Activated CD8-positive, alpha-beta T cell treated with anti-CD3 and anti-CD28 coated beads for 36 hours (primary cell): ENCODE results near the gene PAMR1. TPM values are rescaled to one million over a fixed set of nuclear protein-coding genes. Genes with fewer than 3 reads are reported as not detected.

Experiments used
- ATAC-seq: fragments of 200-7000 bp; cut with Tn5 transposase; one replicate; pipeline ENCODE4 v1.10.0; 2021; ENCODE audit warnings: mild to moderate bottlenecking, moderate library complexity
- CTCF ChIA-PET: fragments of 350-600 bp; sonication (Branson Sonifier 250); formaldehyde crosslinking; loops from one replicate; lab custom pipeline; 2021; ENCODE audit warnings: antibody characterized with exemption; lab: Charles Lee
- POLR2A ChIA-PET: fragments of 350-600 bp; sonication (Branson Sonifier 250); formaldehyde crosslinking; loops from one replicate; lab custom pipeline; 2021; ENCODE audit warnings: antibody characterized with exemption; lab: Charles Lee
- DNase-seq: peaks from one replicate; pipeline ENCODE4 v3.0.0-alpha.2; 2020
- H3K27ac Mint-ChIP-seq: one replicate; pipeline ENCODE4 v1.8.0; 2021; ENCODE audit warnings: mild to moderate bottlenecking, mixed read lengths
- H3K27me3 Mint-ChIP-seq: one replicate; pipeline ENCODE4 v1.8.0; 2021; ENCODE audit warnings: mixed read lengths
- H3K36me3 Mint-ChIP-seq: one replicate; pipeline ENCODE4 v1.8.0; 2021; ENCODE audit warnings: low read depth, mixed read lengths
- H3K4me1 Mint-ChIP-seq: one replicate; pipeline ENCODE4 v1.8.0; 2021; ENCODE audit warnings: low read depth, mixed read lengths
- H3K4me3 Mint-ChIP-seq: one replicate; pipeline ENCODE4 v1.8.0; 2021; ENCODE audit warnings: mild to moderate bottlenecking, moderate library complexity, mixed read lengths
- H3K9me3 Mint-ChIP-seq: one replicate; pipeline ENCODE4 v1.8.0; 2021; ENCODE audit warnings: mixed read lengths
- intact Hi-C: fragments of 100-400 bp; cut with micrococcal nuclease; formaldehyde crosslinking; loops from one replicate; pipeline ENCODE4 v1.10.0; 2022
- total RNA-seq, 2 experiments: library from RNA; stranded (reverse); gene quantifications; one replicate each; pipeline ENCODE4 v1.2.3, GENCODE V29; 2021
- TF ChIP-seq, protein P1 (sequence below): fragments of 200-600 bp; IDR thresholded peaks from one replicate; pipeline ENCODE4 v1.8.0; 2022; ENCODE audit warnings: antibody characterized with exemption, mild to moderate bottlenecking

Gene PAMR1, protein sequence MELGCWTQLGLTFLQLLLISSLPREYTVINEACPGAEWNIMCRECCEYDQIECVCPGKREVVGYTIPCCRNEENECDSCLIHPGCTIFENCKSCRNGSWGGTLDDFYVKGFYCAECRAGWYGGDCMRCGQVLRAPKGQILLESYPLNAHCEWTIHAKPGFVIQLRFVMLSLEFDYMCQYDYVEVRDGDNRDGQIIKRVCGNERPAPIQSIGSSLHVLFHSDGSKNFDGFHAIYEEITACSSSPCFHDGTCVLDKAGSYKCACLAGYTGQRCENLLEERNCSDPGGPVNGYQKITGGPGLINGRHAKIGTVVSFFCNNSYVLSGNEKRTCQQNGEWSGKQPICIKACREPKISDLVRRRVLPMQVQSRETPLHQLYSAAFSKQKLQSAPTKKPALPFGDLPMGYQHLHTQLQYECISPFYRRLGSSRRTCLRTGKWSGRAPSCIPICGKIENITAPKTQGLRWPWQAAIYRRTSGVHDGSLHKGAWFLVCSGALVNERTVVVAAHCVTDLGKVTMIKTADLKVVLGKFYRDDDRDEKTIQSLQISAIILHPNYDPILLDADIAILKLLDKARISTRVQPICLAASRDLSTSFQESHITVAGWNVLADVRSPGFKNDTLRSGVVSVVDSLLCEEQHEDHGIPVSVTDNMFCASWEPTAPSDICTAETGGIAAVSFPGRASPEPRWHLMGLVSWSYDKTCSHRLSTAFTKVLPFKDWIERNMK
- not detected for total RNA-seq

DNA sequence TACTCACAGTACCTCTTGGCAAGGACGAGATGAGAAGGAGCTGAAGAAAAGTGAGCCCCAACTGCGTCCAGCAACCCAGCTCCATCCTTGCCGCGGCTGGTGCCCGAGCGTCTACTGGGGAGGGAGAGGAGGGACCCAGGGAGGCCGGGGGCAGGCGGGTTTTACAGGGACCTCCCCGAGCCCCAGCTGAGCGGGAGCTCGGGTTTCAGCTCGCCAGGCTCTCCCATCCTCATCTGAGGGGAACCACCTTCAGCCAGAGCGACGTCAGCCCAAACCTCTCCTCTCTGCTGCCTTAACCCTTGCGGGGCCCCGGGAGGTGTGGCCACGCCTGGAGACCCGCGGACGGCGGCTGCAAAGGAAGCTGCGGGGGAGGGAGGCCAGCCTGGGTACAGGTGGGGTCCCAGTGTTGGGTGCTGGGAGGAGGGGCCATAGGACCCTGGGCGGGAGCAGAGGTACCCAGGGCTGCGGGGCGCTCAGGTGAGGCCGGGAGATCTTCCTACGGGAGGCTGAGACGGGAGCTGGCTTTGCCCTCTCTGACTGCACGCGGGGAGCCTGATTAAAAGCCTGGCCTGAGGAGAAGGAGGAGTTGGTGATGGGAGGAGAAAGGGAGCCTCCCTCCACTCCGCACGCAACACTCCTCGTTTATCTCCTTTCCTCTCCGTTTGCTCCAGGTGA, at the start of gene PAMR1:
TSS of gene PAMR1 (minus strand) at position 116 of the 675 bp plus-strand sequence. CDS start at position 85, 31 bp downstream.
- ChIA-PET CTCF (interaction anchor here (0.7 to 1.9 kb wide), 2 partner anchors 41 to 296 kb away, joined by 3 to 4 read pairs; no protein-coding TSS in a partner anchor), POLR2A (interaction anchor here (0.6 kb wide), 1 partner anchor 769 kb away, joined by 3 read pairs; no protein-coding TSS in a partner anchor)
- DNase-seq, result peak; percentile 50
- ATAC-seq, result peak; percentile 92
- intact Hi-C loops, result no loop called here
- no peaks in the 10 kb centered on the region for H3K9me3 Mint-ChIP-seq
- TF ChIP-seq, protein P1, sequence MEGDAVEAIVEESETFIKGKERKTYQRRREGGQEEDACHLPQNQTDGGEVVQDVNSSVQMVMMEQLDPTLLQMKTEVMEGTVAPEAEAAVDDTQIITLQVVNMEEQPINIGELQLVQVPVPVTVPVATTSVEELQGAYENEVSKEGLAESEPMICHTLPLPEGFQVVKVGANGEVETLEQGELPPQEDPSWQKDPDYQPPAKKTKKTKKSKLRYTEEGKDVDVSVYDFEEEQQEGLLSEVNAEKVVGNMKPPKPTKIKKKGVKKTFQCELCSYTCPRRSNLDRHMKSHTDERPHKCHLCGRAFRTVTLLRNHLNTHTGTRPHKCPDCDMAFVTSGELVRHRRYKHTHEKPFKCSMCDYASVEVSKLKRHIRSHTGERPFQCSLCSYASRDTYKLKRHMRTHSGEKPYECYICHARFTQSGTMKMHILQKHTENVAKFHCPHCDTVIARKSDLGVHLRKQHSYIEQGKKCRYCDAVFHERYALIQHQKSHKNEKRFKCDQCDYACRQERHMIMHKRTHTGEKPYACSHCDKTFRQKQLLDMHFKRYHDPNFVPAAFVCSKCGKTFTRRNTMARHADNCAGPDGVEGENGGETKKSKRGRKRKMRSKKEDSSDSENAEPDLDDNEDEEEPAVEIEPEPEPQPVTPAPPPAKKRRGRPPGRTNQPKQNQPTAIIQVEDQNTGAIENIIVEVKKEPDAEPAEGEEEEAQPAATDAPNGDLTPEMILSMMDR, result no peak
- no peak within 1 kb of the TSS for H3K4me3 Mint-ChIP-seq
- peaks cover 52% of the 10 kb centered on the region for H3K27me3 Mint-ChIP-seq
- no peak within 1 kb of the TSS for H3K27ac Mint-ChIP-seq
- no peaks in the 10 kb centered on the region for H3K36me3 Mint-ChIP-seq
- H3K4me1 Mint-ChIP-seq, result no peaks in the 10 kb centered on the region

DNA sequence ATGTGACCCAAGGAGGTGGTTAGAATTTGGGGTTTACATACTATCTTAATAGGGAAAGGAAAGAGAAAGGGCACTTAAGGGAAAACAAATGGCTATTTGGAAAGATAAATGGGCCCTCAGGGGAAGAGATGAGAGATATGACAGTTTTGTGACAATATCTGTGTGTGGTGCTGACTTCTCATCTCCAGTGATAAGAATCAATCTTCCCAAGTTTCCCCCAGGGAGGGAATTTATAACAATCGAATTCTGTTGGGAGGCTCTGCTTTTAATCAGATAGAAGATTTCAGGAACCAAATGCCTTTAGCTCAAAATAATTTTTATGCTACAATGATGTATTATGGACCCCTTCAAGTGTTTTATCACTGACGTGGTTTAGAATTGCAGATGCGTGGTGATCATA, 46.3 kb upstream of the PAMR1 start:
- H3K4me3 Mint-ChIP-seq, result no peak overlapping the region
- DNase-seq (no peak), ATAC-seq (no peak)
- H3K27ac Mint-ChIP-seq, result no peak overlapping the region
- TF ChIP-seq, protein P1, result no peak
- peaks cover 15% of the 10 kb centered on the region for H3K27me3 Mint-ChIP-seq
- intact Hi-C loops, result no loop called here
- ChIA-PET POLR2A (no interaction called here), CTCF (no interaction called here)
- H3K4me1 Mint-ChIP-seq, result no peaks in the 10 kb centered on the region
- peaks cover 3% of the 10 kb centered on the region for H3K9me3 Mint-ChIP-seq
- H3K36me3 Mint-ChIP-seq, result no peaks in the 10 kb centered on the region

DNA sequence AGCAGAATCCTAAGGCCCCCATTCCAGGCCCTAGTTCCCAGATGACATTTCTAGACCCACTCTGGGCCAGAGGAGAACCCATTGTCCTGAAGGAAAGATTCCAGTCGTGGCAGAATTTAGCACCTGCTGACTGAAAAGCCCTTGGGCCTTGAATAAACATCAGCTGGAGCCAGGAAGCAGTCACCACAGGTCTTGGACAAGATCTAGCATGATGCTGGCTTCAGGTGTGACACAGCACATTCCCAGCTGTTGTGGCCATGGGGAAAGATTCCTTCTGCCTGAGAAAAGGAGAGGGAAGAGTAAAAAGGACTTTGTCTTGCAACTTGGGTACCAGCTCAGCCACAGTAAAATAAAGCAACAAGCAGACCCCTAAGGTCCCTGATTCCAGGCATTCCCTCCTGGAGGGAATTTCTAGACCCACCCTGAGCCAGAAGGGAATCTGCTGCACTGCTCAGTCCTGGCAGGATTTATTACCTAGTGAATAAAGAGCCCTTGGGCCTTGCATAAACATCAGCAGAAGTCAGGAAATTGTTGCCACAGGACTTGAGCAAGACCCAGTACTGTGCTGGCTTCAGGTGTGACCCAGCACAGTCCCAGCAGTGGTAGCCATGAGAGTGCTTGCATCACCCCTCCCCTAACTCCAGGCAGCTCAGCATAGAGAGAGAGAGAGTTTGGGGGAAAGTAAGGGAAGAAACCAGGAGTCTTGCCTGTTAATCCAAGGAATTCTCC, 42.5 kb upstream of the PAMR1 start:
- H3K27me3 Mint-ChIP-seq, result peaks cover 19% of the 10 kb centered on the region
- no peaks in the 10 kb centered on the region for H3K36me3 Mint-ChIP-seq
- H3K9me3 Mint-ChIP-seq, result peaks cover 3% of the 10 kb centered on the region
- H3K27ac Mint-ChIP-seq, result no peak overlapping the region
- TF ChIP-seq, protein P1, result no peak
- intact Hi-C loops, result no loop called here
- ChIA-PET CTCF (no interaction called here), POLR2A (no interaction called here)
- DNase-seq (no peak), ATAC-seq (no peak)
- H3K4me3 Mint-ChIP-seq, result no peak overlapping the region
- H3K4me1 Mint-ChIP-seq, result no peaks in the 10 kb centered on the region

DNA sequence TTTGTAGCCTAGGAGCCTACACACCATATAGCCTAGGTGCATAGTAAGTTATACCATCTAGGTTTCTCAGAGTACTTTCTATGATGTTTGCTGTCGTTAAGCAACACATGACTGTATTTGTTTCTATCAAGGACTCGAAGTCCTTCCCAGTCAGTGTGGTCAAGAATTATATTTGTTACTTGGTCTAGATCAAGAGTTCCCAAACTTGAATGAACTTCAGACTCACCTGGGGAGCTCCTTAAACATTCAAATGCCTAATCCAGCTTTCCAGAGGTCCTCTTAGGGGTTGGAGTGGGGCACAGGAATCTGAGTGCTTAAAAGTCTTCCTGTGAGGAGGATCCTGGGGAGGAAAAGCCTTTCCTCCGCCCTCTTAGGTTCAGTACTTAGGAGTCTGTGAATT, 41.5 kb upstream of the PAMR1 start:
- Mint-ChIP-seq H3K9me3 (peaks cover 3% of the 10 kb centered on the region), H3K4me3 (no peak overlapping the region), H3K27ac (no peak overlapping the region), H3K27me3 (peaks cover 19% of the 10 kb centered on the region), H3K36me3 (no peaks in the 10 kb centered on the region), H3K4me1 (no peaks in the 10 kb centered on the region)
- TF ChIP-seq, protein P1, result no peak
- POLR2A ChIA-PET, result no interaction called here
- no peak for DNase-seq
- CTCF ChIA-PET, result no interaction called here
- no peak for ATAC-seq
- intact Hi-C loops, result no loop called here
